Type B pancreatic cell (in vitro differentiated cells): ENCODE data around the gene SLX4IP. TPM values are rescaled to one million over a fixed set of nuclear protein-coding genes. Genes with fewer than 3 reads are reported as not detected.

Experiments used
- DNase-seq: peaks from one replicate; pipeline ENCODE4 v3.0.0; 2021; ENCODE audit warnings: mixed read lengths; ENCODE audit not compliant: unreplicated experiment; ENCODE audit errors: extremely low spot score
- H3K27ac Mint-ChIP-seq: 2 replicates; pipeline ENCODE4 v1.8.0; 2021; ENCODE audit warnings: mild to moderate bottlenecking, mixed read lengths
- H3K27me3 Mint-ChIP-seq: 2 replicates; pipeline ENCODE4 v1.8.0; 2021; ENCODE audit warnings: mixed read lengths
- H3K36me3 Mint-ChIP-seq: 2 replicates; pipeline ENCODE4 v1.8.0; 2021; ENCODE audit warnings: mixed read lengths
- H3K4me1 Mint-ChIP-seq: one replicate; pipeline ENCODE4 v1.8.0; 2021; ENCODE audit warnings: mixed read lengths; ENCODE audit not compliant: unreplicated experiment
- H3K4me3 Mint-ChIP-seq: 2 replicates; pipeline ENCODE4 v1.8.0; 2021; ENCODE audit warnings: mild to moderate bottlenecking, mixed read lengths
- H3K9me3 Mint-ChIP-seq: 2 replicates; pipeline ENCODE4 v1.8.0; 2021; ENCODE audit warnings: mixed read lengths
- CTCF ChIP-seq: fragments of 200-600 bp; sonication (generic); conservative IDR thresholded peaks from 2 replicates; pipeline ENCODE4 v1.5.0; 2021; ENCODE audit warnings: antibody characterized with exemption, mild to moderate bottlenecking
- total RNA-seq: library from RNA; stranded (reverse); gene quantifications from 2 replicates; pipeline ENCODE4 v1.2.1, GENCODE V29; 2021; ENCODE audit warnings: low replicate concordance

Gene SLX4IP
- total RNA-seq, 1 donor from 2014 or later = 8.5 TPM

GRCh38 chr20:10637563-10637962, 202.5 kb downstream of the SLX4IP start:
- no peak for DNase-seq

GRCh38 chr20:10639077-10639736, 204.1 kb downstream of the SLX4IP start:
- no peak for DNase-seq
- TF ChIP-seq CTCF = no peak
- peaks cover 48% of the 10 kb centered on the region for H3K36me3 Mint-ChIP-seq
- no peaks in the 10 kb centered on the region for H3K9me3 Mint-ChIP-seq
- no peak overlapping the region for H3K27ac Mint-ChIP-seq
- no peaks in the 10 kb centered on the region for H3K27me3 Mint-ChIP-seq
- H3K4me1 Mint-ChIP-seq = peaks cover 33% of the 10 kb centered on the region
- H3K4me3 Mint-ChIP-seq = no peak overlapping the region

More at GRCh38 chr20:10637563-10637962, 202.5 kb downstream of the SLX4IP start:
- Mint-ChIP-seq H3K4me3 (no peak overlapping the region), H3K27ac (no peak overlapping the region), H3K27me3 (no peaks in the 10 kb centered on the region), H3K36me3 (peaks cover 39% of the 10 kb centered on the region), H3K9me3 (no peaks in the 10 kb centered on the region), H3K4me1 (peaks cover 45% of the 10 kb centered on the region)
- no peak for TF ChIP-seq CTCF

GRCh38 chr20:10639737-10640556, 204.8 kb downstream of the SLX4IP start:
- H3K4me1 Mint-ChIP-seq = peaks cover 28% of the 10 kb centered on the region
- no peaks in the 10 kb centered on the region for H3K27me3 Mint-ChIP-seq
- no peak for DNase-seq
- no peak for TF ChIP-seq CTCF
- no peak overlapping the region for H3K4me3 Mint-ChIP-seq
- H3K36me3 Mint-ChIP-seq = peaks cover 51% of the 10 kb centered on the region
- H3K9me3 Mint-ChIP-seq = no peaks in the 10 kb centered on the region
- H3K27ac Mint-ChIP-seq = no peak overlapping the region

GRCh38 chr20:10640897-10641296, 205.8 kb downstream of the SLX4IP start:
- TF ChIP-seq CTCF = no peak
- Mint-ChIP-seq H3K36me3 (peaks cover 61% of the 10 kb centered on the region), H3K4me1 (peaks cover 30% of the 10 kb centered on the region), H3K27ac (no peak overlapping the region), H3K27me3 (no peaks in the 10 kb centered on the region), H3K4me3 (no peak overlapping the region), H3K9me3 (no peaks in the 10 kb centered on the region)
- DNase-seq = no peak

- Mint-ChIP-seq H3K4me3 (no peak overlapping the region), H3K9me3 (no peaks in the 10 kb centered on the region), H3K27ac (no peak overlapping the region), H3K36me3 (peaks cover 64% of the 10 kb centered on the region), H3K27me3 (no peaks in the 10 kb centered on the region), H3K4me1 (peaks cover 25% of the 10 kb centered on the region)
- TF ChIP-seq CTCF = no peak
- no peak for DNase-seq
These were observed 206.4 kb downstream of the SLX4IP start for GRCh38 chr20:10641467-10641866.
